ENCODE results near the gene CCL26.

GRCh38 chr7:75811894-75812678 lies 40.1 kb upstream of the CCL26 start:
- TF ChIP-seq CTCF (conservative IDR thresholded peaks at IDR 0.05): no peak
- no peak for TF ChIP-seq ZFX (IDR thresholded peaks at IDR 0.05)

All from C4-2B (cell line).